ENCODE results near the gene TMEM201.
A peak's percentile ranks its signal among the peaks of the same experiment; 100 is the strongest.
"Not testable (repeated sequence)": the region's sequence is repeated elsewhere in the genome, so short reads cannot be mapped to it uniquely, and the experiment has no call there.

The TMEM201 gene

GRCh38 chr1:9561429-9561828 lies 27.3 kb upstream of the TMEM201 start:
- peak; percentile 98 for DNase-seq (ENCODE audit: low read depth)
- no peak for TF ChIP-seq CTCF (IDR thresholded peaks at IDR 0.05; ENCODE audit: control insufficient read depth, extremely low read depth, insufficient read depth)
- H3K4me3 ChIP-seq (ENCODE audit: low read depth, low read length), result peak overlapping the region; percentile 24; the same call in 1 of the 2 replicates

- TF ChIP-seq CTCF (IDR thresholded peaks at IDR 0.05; ENCODE audit: control insufficient read depth, extremely low read depth, insufficient read depth), result no peak
- no peak for DNase-seq (ENCODE audit: low read depth)
- H3K4me3 ChIP-seq (ENCODE audit: low read depth, low read length), result no peak overlapping the region
Measured at GRCh38 chr1:9569267-9569666, 19.4 kb upstream of the TMEM201 start.

GRCh38 chr1:9570886-9571529 lies 17.7 kb upstream of the TMEM201 start:
- not testable (repeated sequence) for DNase-seq (ENCODE audit: low read depth); H3K4me3 ChIP-seq (ENCODE audit: low read depth, low read length)

- no peak for DNase-seq (ENCODE audit: low read depth)
- no peak overlapping the region for H3K4me3 ChIP-seq (ENCODE audit: low read depth, low read length)
- TF ChIP-seq CTCF (IDR thresholded peaks at IDR 0.05; ENCODE audit: control insufficient read depth, extremely low read depth, insufficient read depth), result no peak
Measured at GRCh38 chr1:9573723-9574122, 15.0 kb upstream of the TMEM201 start.

GRCh38 chr1:9575486-9575885 lies 13.2 kb upstream of the TMEM201 start:
- no peak for DNase-seq (ENCODE audit: low read depth)
- TF ChIP-seq CTCF (IDR thresholded peaks at IDR 0.05; ENCODE audit: control insufficient read depth, extremely low read depth, insufficient read depth), result no peak
- no peak overlapping the region for H3K4me3 ChIP-seq (ENCODE audit: low read depth, low read length)

- H3K4me3 ChIP-seq (ENCODE audit: low read depth, low read length), result no peak overlapping the region
- no peak for DNase-seq (ENCODE audit: low read depth)
- no peak for TF ChIP-seq CTCF (IDR thresholded peaks at IDR 0.05; ENCODE audit: control insufficient read depth, extremely low read depth, insufficient read depth)
Measured at GRCh38 chr1:9576903-9577302, 11.8 kb upstream of the TMEM201 start.

GRCh38 chr1:9577423-9577822 lies 11.3 kb upstream of the TMEM201 start:
- no peak for DNase-seq (ENCODE audit: low read depth)
- H3K4me3 ChIP-seq (ENCODE audit: low read depth, low read length), result no peak overlapping the region
- TF ChIP-seq CTCF (IDR thresholded peaks at IDR 0.05; ENCODE audit: control insufficient read depth, extremely low read depth, insufficient read depth), result no peak
